ENCODE data around the gene ATP6V1E1. TPM values are rescaled to one million over a fixed set of nuclear protein-coding genes. Genes with fewer than 3 reads are reported as not detected.
A peak's percentile ranks its signal among the peaks of the same experiment; 100 is the strongest.
"Not testable (repeated sequence)": the region's sequence is repeated elsewhere in the genome, so short reads cannot be mapped to it uniquely, and the experiment has no call there.

Gene ATP6V1E1
- 123 and 124 TPM in 2 replicates for total RNA-seq (2014; rRNA removed; shearing (Covaris generic))

DNA sequence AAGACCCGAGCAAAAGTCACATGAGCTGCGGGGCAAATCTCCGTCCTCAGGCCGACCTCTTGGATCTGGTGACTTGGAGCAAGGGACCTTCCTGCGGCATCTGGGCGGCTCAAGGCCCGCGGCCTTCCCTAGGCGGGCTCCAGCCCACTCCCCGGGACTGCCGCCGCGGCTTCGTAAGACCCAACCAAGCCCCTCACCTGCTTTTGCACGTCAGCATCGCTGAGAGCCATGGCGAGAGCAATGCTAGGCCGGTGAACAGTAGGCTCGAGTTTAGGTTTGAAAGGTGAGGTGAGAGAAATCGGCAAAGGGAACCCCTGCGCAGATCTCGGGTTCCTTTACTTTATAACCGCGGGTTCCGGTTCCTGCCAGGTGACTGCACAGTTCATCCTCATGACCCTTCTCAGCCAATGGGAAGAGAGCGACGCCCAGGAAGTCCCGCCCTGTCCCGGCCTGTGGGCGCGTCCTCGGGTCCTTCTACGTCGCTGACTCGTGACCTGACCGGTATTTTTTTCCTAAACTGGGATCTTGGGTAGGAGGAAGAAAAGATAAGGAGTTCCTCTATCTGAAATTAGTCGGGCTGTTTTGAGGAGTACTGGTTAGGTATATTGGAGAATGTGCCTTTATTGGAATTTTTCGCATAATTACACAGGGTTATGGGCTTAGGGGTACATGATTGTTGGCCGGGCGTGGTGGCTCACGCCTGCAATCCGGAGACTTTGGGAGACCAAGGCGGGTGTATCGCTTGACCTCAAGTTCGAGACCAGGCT lies at the start of gene ATP6V1E1:
ATP6V1E1 (minus strand) TSS at position 344 of the 767 bp plus-strand sequence; CDS start at position 230, 114 bp downstream.
- peak; percentile 97 for DNase-seq (ENCODE audit: low read depth)

DNA sequence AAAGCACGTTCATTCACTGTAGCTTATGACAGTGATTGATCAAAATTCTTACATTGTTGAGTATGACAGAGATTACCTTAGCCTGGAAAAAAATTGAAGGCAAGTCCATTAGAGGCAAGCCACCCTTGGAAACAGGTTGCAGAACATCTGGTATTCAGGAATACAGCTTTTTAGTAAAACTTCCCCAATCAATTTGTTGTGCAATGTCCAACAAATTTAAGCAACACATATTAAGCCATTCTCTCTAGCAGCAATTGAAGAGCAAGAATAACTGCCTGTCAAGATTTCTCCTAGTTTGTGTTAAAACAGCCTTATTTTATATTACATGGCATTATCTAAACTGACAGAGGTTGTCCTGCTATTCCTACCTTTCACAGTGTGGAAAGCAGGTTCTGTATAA lies 47.0 kb upstream of the ATP6V1E1 start:
- DNase-seq (ENCODE audit: low read depth): no peak

DNA sequence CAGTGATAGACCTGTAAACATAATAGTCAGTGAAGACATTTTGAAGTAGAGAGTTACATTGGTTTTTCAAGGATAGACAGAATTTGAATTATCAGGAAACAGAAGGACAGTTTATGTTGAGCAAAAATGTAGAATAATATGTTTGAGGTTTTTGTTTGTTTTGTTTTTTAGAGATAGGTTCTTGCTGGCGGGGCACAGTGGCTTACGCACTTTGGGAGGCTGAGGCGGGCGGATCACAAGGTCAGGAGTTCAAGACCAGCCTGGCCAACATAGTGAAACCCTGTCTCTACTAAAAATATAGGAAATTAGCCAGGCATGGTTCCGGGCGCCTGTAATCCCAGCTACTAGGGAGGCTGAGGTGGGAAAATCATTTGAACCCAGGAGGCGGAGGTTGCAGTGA lies 45.6 kb upstream of the ATP6V1E1 start:
- DNase-seq (ENCODE audit: low read depth): no peak

DNA sequence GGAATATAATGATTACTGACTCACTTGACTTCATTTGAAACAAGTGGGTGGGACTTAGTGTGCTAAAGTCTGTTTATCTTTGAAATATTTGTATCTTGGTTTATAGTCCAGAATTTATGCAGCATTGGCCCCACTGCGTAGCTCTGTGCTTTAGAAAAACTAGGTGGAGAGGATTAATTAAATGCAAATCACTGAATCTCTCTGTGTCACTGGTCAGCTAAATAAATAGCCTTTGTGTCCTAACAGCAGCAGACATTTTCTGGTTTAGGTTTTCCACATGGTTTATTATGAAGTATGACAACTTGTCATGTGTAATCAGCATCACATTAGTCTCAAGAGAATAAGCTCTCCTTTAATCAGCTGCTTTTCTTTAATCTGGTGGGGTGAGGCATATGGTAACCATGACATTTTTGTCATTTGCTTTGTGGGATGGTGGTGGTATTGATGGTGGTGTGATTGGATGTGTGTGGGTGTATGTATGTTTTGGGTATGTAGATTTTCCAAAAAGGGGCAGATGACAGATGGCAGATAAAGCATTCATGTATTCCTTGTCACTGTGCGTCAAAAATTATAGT lies 44.0 kb upstream of the ATP6V1E1 start:
- DNase-seq (ENCODE audit: low read depth): no peak

DNA sequence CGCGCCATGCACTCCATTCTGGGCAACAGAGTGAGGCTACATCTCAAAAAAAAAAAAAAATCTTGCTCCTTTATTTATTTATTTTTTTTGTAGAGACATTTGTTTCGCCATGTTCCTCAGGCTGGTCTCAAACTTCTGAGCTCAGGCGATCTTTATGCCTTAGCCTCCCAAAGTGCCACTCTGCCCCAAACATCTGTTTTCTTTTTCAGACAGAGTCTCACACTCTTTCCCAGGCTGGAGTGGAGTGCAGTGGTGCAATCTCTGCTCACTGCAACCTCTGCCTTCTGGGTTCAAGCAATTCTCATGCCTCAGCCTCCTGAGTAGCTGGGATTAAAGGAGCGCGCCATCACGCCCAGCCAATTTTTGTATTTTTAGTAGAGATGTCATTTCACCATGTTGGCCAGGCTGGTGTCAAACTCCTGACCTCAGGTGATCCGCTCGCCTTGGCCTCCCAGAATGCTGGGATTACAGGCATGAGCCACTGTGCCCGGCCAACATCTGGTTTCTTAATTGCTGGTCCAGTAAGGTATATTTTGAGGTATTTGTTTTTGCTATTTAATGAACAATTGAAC lies 43.1 kb upstream of the ATP6V1E1 start:
- DNase-seq (ENCODE audit: low read depth): not testable (repeated sequence)

DNA sequence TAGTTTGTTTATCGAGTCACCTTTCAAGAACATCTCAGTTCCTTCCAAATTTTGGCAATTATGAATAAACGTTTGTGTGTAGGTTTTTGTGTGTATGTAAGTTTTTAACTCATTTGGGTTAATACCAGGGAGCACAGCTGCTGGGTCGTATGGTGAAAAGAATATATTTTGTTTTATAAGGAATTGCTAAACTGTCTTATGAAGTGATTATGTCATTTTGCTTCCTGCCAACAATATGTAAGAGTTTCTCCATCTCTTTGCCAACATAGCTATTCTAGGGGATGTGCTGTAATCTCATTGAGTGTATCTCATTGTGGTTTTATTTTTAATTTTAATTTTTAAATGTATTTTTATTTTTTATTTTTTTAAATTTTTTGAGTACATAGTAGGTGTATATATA lies 37.3 kb upstream of the ATP6V1E1 start:
- DNase-seq (ENCODE audit: low read depth): no peak

DNA sequence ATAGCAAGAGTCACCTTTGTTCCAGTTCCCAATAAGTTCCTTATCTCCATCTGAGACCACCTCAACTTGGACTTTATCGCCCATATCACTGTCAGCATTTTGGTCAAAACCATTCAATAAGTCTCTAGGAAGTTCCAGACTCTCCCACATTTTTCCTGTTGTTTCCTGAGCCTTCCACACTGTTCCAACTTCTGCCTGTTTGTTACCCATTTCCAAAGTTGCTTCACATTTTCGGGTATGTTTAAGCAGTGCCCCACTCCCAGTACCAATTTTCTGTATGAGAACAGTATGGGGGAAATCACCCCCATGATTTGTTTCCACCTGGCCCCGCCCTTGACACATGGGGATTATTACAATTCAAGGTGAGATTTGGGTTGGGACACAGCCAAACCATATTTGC lies 36.7 kb upstream of the ATP6V1E1 start:
- no peak for DNase-seq (ENCODE audit: low read depth)

DNA sequence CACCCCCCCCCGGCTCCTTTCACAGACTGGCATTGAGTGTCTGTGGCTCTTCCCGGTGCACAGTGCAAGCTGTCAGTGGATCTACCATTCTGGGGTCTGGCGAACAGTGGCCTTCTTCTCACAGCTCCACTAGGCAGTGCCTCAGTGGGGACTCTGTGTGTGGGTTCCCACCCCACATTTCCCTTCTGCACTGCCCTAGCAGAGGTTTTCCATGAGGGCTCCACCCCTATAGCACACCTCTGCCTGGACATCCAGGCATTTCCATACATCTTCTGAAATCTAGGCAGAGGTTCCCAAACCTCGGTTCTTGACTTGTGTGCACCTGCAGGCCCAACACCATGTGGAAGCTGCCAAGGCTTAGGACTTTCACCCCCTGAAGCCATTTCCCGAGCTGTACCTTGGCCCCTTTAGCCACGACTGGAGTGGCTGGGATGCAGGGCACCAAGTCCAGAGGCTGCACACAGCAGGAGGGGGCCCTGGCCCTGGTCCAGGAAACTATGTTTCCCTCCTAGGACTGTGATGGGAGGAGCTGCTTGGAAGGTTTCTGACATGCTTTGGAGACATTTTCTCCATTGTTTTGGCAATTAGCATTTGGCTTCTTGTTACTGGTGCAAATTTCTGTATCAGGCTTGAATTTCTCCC lies 36.0 kb upstream of the ATP6V1E1 start:
- DNase-seq (ENCODE audit: low read depth): no peak

DNA sequence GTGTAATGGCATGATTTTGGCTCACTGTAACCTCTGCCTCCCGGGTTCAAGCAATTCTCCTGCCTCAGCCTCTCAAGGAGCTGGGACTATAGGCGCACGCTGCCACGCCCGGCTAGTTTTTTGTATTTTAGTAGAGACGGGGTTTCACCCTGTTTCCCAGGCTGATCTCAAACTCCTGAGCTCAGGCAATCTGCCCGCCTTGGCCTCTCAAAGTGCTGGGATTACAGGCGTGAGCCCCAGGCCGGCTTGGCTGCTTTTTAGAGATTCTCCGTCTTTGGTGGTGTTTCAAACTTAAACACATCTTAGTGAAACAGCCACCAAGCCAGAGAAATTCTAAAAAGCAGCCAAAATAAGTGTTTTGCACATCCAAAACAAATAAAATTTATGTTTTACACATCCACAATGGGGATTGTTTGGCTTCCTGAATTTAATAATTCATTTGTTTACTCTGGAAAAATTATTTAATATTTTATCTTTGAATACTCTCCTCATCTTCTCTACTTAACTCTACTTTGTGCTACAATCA lies 28.4 kb upstream of the ATP6V1E1 start:
- DNase-seq (ENCODE audit: low read depth): no peak

DNA sequence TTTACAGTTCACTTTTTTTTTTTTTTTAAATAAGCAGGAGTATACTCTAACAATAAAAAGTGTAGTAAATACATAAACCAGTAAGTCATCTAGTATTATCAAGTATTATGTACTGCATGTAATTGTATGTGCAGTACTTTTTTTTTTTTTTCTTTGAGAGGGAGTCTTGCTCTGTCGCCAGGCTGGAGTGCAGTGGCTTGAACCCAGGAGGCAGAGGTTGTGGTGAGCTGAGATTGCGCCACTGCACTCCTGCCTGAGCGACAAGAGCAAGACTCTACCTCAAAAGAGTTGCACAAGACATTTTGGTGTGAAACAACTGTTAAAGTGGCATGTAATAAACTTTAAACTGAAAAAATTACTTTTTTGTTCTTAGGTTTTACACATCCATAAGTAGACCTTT lies 26.7 kb upstream of the ATP6V1E1 start:
- DNase-seq (ENCODE audit: low read depth): no peak

DNA sequence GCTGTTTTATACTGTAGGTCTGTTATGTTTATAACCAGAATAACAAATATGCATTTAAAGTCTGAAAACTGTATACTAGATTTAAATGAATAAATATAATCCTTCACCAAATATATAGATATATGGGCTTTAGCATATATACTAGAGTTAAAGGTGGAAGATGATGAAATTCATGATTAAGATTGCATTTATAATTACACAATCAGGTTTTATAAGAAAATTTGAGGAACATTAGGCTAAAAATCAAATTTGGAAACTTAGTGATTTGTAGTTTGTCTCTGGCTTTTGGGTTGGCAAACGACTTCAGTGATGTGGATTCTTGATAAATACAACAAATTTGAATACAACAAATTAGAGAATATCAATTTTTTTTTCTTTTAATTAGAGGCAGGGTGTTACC lies 20.0 kb upstream of the ATP6V1E1 start:
- DNase-seq (ENCODE audit: low read depth): no peak

DNA sequence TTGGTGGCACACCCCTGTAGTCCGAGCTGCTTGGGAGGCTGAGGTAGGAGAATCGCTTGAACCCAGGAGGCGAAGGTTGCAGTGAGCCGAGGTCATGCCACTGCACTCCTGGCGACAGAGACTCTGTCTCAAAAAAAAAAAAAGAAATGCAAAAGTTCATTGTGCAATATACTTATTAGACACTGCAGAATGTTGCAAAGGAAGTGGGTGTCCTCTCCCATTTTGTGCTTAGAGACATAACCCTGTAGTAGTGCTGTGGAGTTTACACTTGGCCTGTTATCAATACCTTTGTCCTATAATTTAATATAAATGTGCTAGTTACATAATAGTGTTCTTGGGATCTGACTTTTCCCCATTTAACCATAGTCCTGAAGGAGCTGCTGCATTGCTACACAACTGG lies 19.4 kb upstream of the ATP6V1E1 start:
- no peak for DNase-seq (ENCODE audit: low read depth)

DNA sequence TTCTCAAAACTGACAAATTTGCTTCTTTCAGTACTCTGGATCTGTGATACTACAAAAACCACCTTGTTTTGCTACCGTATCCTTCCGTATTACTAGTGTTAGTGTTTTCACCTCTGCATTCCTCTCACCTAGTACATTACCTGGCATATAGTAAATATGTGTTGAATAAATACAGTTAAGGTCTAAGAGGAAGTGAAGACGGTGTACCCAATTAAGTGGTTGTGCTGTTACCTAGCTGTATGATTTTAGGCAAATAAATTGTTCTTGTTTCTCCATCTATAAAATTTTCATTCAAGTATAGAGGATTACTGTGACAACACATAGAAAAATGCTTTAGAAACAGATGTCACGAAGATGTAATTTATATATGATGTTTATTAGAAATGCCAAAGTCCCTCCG lies 18.9 kb upstream of the ATP6V1E1 start:
- DNase-seq (ENCODE audit: low read depth): no peak

DNA sequence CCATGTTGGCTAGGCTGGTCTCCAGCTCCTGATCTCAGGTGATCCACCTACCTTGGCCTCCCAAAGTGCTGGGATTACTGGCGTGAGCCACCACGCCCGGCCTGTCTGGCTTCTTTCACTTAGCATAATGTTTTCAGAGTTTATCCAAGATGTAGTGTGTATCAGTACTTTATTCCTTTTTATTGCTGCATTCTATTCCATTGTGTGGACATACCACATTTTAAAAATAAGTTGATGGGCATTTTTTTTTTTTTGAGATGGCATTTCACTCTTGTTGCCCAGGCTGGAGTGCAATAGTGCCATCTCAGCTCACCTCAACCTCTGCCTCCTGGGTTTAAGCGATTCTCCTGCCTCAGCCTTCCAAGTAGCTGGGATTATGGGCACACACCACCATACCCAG lies 13.8 kb upstream of the ATP6V1E1 start:
- DNase-seq (ENCODE audit: low read depth): not testable (repeated sequence)

DNA sequence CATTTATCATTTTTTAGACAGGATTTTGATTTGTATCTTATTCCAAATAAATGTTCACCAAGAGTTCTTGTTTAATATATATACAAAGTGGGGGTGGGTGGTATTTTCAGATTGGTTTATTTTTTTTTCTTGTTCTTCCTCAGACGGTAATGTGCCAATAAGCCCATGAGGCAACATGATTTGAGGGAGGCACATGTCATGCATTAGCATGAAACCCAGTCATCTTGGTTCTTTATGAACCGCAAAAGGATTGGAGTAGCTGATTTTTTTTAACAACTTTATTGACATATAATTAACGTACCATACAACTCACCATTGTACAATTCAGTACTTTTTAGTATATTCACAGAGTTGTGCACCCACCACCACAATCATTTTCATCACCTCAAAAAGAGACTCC lies 12.7 kb upstream of the ATP6V1E1 start:
- DNase-seq (ENCODE audit: low read depth): no peak

DNA sequence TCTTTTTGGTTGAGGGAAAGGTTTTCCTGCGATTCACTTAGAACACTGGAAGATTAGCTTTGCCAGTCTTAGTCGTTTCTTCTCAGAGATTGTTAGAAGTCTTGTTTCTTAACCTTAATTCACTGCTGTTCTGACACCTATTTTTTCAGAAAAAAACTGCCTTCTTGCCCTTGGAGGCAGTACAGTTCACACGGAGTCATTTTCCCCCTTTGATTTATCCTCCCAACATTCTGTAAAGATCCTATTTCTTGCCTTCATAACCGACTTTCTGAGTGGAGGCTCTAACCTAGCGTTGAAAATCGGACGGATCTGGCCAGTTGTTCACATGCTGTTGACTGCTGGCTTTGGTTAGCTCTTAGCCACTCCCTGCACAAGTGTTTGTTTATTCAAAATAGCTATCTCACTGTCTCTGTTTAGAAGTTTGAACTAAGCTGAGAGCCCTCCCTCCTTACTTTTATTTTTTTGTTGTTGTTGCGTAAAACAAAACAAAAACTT lies 10.7 kb upstream of the ATP6V1E1 start:
- DNase-seq (ENCODE audit: low read depth): peak; percentile 42

DNA sequence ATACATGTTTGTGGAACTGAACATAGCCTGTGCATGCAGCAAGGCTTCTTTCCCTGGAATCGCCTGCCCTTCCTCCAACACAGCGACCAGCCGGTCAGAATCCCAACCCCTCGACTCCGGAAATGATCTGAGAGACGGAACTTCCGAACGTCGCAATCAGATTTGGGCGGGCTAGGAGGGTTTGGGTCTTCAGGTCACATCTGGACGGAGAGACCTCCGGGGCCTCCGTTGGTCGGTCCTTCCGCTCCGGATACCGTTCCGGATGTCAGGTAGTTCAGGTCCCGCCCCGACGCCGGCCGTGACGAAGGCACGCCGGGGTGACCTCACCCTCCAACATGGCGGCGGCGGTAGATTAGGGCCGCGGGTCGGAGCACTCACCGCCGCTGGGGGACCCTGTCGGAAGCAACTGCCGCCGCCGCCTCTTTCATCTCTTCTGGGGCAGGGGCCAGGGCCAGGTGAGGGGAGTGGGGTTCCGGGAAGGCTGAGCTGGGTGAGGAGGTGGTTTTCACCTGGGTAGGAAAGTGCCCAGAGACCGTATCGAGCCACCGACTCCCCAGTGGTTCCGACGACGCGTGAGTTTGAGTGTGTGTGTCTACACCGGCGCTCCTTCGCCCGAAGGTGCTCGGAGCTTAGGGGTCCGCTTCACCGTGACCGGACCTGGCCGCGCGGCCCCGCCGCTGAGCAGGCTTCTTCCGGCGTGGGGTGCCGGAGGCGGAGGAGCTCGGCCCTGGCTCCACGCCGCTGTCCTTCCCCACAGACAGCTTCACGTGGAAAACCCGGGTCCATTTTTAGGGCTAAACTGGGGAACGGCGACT lies 10.1 kb upstream of the ATP6V1E1 start, which contains the start of gene BCL2L13:
BCL2L13 (plus strand) TSS at position 326 of the 815 bp plus-strand sequence. CDS start 16,955 bp downstream, outside the sequence.
- DNase-seq (ENCODE audit: low read depth): peak; percentile 96

DNA sequence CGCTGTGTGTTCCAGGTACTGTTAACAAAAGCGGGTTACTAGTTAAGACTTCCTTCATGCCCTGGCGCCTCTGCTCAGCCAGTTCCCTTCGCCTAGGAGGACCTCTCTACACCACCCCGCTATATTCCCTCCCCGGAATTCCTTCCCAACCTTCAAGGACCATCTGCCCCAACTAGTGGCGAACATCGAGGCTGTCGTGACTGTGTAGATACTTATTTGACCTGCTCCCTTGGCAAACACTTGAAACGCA lies 9.6 kb upstream of the ATP6V1E1 start:
- DNase-seq (ENCODE audit: low read depth): no peak

DNA sequence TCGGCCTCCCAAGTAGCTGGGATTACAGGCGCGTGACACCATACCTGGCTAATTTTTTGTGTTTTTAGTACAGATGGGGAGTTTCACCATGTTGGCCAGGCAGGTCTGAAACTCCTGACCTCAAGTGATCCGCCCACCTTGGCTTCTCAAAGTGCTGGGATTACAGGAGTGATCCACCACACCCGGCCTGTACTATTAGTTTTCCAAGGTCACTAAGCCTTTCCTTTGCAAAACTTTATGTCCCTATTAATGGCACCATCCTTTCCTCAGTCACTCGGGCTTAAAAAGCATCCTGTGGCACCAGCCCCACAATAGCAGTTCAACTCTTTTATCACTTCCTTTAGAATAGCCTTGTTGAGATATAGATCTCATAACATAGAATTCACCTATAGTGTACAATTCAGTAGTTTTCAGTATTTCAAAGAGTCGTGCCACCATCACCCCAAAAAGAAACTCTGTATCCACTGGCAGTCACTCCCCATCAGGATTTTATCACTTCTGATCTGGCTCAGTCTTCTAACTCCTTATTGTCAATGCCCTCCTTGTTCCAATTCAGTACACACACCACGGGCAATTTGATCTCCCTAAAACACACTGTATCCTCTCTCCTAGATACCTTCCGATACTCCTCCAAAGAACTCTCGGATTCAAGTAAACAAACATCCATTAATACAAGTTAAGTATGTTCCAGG lies 9.1 kb upstream of the ATP6V1E1 start:
- DNase-seq (ENCODE audit: low read depth): no peak

DNA sequence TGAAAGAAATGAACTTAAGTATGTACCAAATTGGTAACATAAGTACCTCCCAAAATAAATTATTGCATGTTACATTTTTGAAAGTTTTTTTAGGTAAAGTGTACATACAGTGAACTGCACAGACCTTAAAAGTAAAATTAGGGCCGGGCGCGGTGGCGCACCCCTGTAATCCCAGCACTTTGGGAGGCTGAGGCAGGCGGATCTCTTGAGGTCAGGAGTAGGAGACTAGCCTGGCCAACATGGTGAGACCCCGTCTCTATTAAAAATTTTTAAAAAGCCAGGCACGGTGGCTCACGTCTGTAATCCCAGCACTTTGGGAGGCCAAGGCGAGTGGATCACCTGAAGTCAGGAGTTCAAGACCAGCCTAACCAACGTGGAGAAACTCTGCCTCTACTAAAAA lies 8.3 kb upstream of the ATP6V1E1 start:
- DNase-seq (ENCODE audit: low read depth): not testable (repeated sequence)

DNA sequence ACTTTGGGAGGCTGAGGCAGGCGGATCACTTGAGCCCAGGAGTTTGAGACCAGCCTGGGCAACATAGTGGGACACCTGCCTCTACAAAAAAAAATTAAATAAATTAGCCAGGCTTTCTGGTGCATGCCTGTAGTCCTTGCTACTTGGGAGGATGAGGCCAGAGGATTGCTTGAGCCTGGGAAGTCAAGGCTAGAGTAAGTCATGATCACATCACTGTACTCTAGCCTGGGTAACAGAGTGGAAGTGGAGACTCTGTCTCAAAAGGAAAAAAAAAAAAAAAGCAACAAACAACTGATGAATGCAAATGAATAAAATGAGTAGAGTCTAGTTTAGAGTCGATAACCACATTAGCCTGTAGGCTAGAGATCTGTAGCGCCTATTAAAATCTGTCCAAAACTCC lies 6.1 kb upstream of the ATP6V1E1 start:
- DNase-seq (ENCODE audit: low read depth): no peak

Data from Daoy (cell line).